Mesenchymal stem cell (in vitro differentiated cells and primary cell): Measurements from ENCODE around the gene ALDH6A1.

Source experiments
- DNase-seq: peaks from one replicate; pipeline ENCODE4 v3.0.0-alpha.2; 2013
- H2AFZ ChIP-seq: one replicate; pipeline ENCODE4 v1.6.1; 2013; ENCODE audit warnings: low read depth, mild to moderate bottlenecking, control low read depth, inconsistent platforms, low read length, moderate library complexity
- H2AK5ac ChIP-seq: 2 replicates; pipeline ENCODE4 v1.6.1; 2013; ENCODE audit warnings: low read length, moderate library complexity, mild to moderate bottlenecking, inconsistent platforms; ENCODE audit not compliant: severe bottlenecking
- H2BK120ac ChIP-seq: one replicate; pipeline ENCODE4 v1.6.1; 2013; ENCODE audit warnings: low read depth, mild to moderate bottlenecking, inconsistent platforms, low read length, moderate library complexity
- H2BK12ac ChIP-seq, 2 experiments: one replicate each; pipeline ENCODE4 v1.6.1; 2013; ENCODE audit warnings: inconsistent platforms in 2 of 2, low read length in 2 of 2, mild to moderate bottlenecking in 2 of 2, moderate library complexity in 2 of 2, control low read depth in 1 of 2
- H2BK15ac ChIP-seq: one replicate; pipeline ENCODE4 v1.6.1; 2013; ENCODE audit warnings: mild to moderate bottlenecking, low read depth, inconsistent platforms; ENCODE audit not compliant: poor library complexity, severe bottlenecking
- H2BK5ac ChIP-seq: 2 replicates; pipeline ENCODE4 v1.6.1; 2013; ENCODE audit warnings: low read depth, mild to moderate bottlenecking, low read length, control low read depth, inconsistent platforms; ENCODE audit not compliant: poor library complexity, severe bottlenecking
- H3K14ac ChIP-seq, 2 experiments: one replicate each; pipeline ENCODE4 v1.6.1; 2013; ENCODE audit warnings: inconsistent platforms in 2 of 2, low read length in 2 of 2, control low read depth in 1 of 2, mild to moderate bottlenecking in 1 of 2, moderate library complexity in 1 of 2
- H3K18ac ChIP-seq, 2 experiments: one replicate each; pipeline ENCODE4 v1.6.1; 2013; ENCODE audit warnings: inconsistent platforms in 2 of 2, low read length in 2 of 2, control low read depth in 1 of 2, low read depth in 1 of 2, mild to moderate bottlenecking in 1 of 2
- H3K23ac ChIP-seq, 2 experiments: one replicate each; pipeline ENCODE4 v1.6.1; 2013; ENCODE audit warnings: inconsistent platforms in 2 of 2, low read length in 2 of 2, mild to moderate bottlenecking in 2 of 2, moderate library complexity in 2 of 2, control low read depth in 1 of 2
- H3K27ac ChIP-seq: 2 replicates; pipeline ENCODE4 v1.5.1; 2013; ENCODE audit warnings: mild to moderate bottlenecking, moderate library complexity, low read length, control low read depth, inconsistent platforms; ENCODE audit not compliant: poor library complexity, severe bottlenecking
- H3K27me3 ChIP-seq, 2 experiments: 2 replicates each; pipeline versions ENCODE4 v1.6.1 to v1.7.0; 2013; ENCODE audit warnings: low read length in 2 of 2, mild to moderate bottlenecking in 2 of 2, moderate library complexity in 2 of 2, control low read depth in 1 of 2, inconsistent platforms in 1 of 2; ENCODE audit not compliant: control insufficient read depth in 1 of 2, insufficient read depth in 1 of 2
- H3K36me3 ChIP-seq, 2 experiments: 2 replicates each; pipeline versions ENCODE4 v1.6.1 to v1.7.0; 2013; ENCODE audit warnings: low read length in 2 of 2, control low read depth in 1 of 2, inconsistent platforms in 1 of 2, low read depth in 1 of 2, mild to moderate bottlenecking in 1 of 2; ENCODE audit not compliant: insufficient read depth in 2 of 2, control insufficient read depth in 1 of 2
- H3K4ac ChIP-seq, 2 experiments: one replicate each; pipeline ENCODE4 v1.6.1; 2013; ENCODE audit warnings: inconsistent platforms in 2 of 2, low read length in 2 of 2, mild to moderate bottlenecking in 2 of 2, moderate library complexity in 2 of 2, control low read depth in 1 of 2, low read depth in 1 of 2
- H3K4me1 ChIP-seq: 2 replicates; pipeline ENCODE4 v1.6.1; 2013; ENCODE audit warnings: low read depth, low read length, control low read depth; ENCODE audit not compliant: control insufficient read depth, insufficient read depth
- H3K4me2 ChIP-seq: 2 replicates; pipeline ENCODE4 v1.6.1; 2013; ENCODE audit warnings: low read length, mild to moderate bottlenecking, inconsistent platforms; ENCODE audit not compliant: poor library complexity, severe bottlenecking
- H3K4me3 ChIP-seq, 2 experiments: 2 replicates each; pipeline versions ENCODE4 v1.5.1 to v1.7.0; 2013; ENCODE audit warnings: low read length in 2 of 2, mild to moderate bottlenecking in 2 of 2, control low read depth in 1 of 2, low read depth in 1 of 2; ENCODE audit not compliant: insufficient read depth in 1 of 2
- H3K79me1 ChIP-seq: replicated peaks from 2 replicates; pipeline ENCODE4 v1.6.1; 2013; ENCODE audit warnings: mild to moderate bottlenecking, control low read depth, low read length, inconsistent platforms; ENCODE audit not compliant: poor library complexity, severe bottlenecking
- H3K9ac ChIP-seq: 2 replicates; pipeline ENCODE4 v1.7.0; 2013; ENCODE audit warnings: mild to moderate bottlenecking, low read length, moderate library complexity
- H3K9me3 ChIP-seq: 2 replicates; pipeline ENCODE4 v1.7.0; 2013; ENCODE audit warnings: mild to moderate bottlenecking, low read length; ENCODE audit not compliant: control insufficient read depth
- H4K8ac ChIP-seq: one replicate; pipeline ENCODE4 v1.6.1; 2013; ENCODE audit warnings: inconsistent platforms, mild to moderate bottlenecking, low read length, moderate library complexity
- H4K91ac ChIP-seq: one replicate; pipeline ENCODE4 v1.6.1; 2013; ENCODE audit warnings: mild to moderate bottlenecking, low read length, inconsistent platforms
- WGBS: methylation state at CpG from one replicate; pipeline ENCODE4 v1.1.7; 2013; ENCODE audit warnings: mixed read lengths; 5-methylcytosine and 5-hydroxymethylcytosine counted together

The ALDH6A1 gene

DNA sequence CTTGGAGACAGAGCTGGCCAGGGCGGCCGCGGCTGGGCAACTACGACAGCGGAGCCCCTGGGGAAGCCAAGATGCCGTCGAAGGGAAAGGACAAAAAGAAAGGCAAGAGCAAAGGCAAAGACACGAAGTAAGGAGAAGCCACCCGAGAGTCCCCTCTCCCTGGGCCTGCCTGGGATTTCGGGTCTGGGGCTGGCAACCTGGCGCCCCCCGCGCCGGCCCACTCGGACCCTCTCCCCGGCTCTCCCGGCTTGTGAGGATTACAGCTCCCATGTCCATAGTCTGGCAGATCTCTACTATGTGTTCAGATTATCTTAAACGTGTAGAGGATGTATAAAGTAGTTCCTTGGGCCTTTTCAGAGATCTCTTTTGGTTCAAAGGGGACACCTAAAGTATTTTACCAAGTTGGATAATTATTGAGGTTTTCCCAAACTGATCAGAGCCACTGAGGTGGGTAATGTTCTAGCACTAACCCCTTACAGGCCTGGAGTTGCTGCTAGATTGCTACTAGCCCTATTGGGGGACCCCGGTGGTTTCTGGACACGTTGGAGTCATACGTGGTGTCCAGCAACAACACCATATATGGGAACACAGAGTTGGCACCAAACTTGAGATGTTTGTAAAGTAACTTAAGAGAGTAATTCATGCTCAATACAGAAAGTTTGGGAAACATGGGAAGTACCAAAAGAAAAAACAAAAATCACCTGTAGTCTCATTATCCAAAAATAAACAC lies 64.7 kb downstream of the ALDH6A1 start:
- Histone ChIP-seq H3K14ac (peak overlapping the region in 1 of 2 experiments; percentile 64), H4K8ac (no peak overlapping the region), H3K27ac (peak overlapping the region; percentile 65), H2AK5ac (no peak overlapping the region), H2BK15ac (no peak overlapping the region), H3K79me1 (peaks cover 6% of the 10 kb centered on the region), H3K27me3 (no peaks in the 10 kb centered on the region), H2BK5ac (no peak overlapping the region), H3K18ac (peak overlapping the region in 1 of 2 experiments; percentile 34), H3K9ac (peak overlapping the region; percentile 100), H3K9me3 (no peaks in the 10 kb centered on the region), H3K36me3 (no peaks in the 10 kb centered on the region), H3K4me3 (peak overlapping the region; percentile 81 to 98), H2BK120ac (no peak overlapping the region), H4K91ac (no peak overlapping the region), H2AFZ (peak overlapping the region; percentile 86), H3K4me1 (peaks cover 8% of the 10 kb centered on the region), H3K4me2 (peak overlapping the region; percentile 92), H3K23ac (no peak overlapping the region), H2BK12ac (no peak overlapping the region), H3K4ac (peak overlapping the region in 1 of 2 experiments; percentile 64)
- DNase-seq: peak; percentile 74
- 4% methylated on average over 18 of the region's 21 CpGs for WGBS

DNA sequence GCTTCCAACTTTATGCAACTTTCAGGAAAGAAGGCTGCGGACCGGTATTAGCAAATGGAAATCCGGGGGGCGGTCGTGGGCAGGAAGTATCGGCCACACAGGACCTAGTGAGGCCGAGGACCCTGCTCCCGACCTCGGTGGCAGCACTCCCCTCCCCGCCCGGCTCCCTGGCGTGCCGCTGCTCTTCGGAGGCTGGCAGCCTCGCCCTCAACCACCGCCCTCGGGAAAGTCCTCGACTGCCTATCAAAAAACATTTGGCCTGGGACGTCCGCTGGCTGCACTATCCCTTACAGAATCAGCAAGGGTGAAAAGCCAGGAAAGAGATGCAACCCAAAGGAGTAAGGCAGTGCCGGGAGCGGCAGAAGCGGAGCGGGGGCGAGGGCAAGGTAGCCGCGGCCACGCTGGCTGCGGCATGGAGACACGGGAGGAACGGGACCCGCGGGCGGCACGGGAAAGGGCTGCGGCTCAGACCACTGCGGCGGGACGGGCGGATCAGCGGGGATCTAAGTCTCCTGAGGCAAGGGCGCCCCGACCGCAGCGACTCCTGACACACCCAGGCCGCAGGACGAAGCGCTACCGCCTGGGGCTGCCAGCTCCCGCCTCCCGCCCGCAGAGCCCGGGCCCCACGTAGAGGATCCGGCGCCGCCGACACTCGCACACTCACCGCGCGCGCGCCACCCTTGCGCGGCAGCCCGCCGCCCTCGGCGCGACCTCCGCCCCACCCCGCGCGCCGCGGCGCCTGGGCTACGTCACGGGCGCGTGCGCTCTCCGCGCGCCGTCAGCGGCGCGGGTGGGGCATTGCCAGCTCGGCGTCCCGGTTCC lies 65.5 kb downstream of the ALDH6A1 start, which contains the start of the genes BBOF1 and ENTPD5:
BBOF1 (plus strand) TSS at position 764 of the 822 bp plus-strand sequence. CDS start 130 bp downstream, outside the sequence.
ENTPD5 (minus strand) TSS at position 703 of the 822 bp plus-strand sequence. CDS start 31,186 bp downstream, outside the sequence.
- peak within 1 kb of the TSS; percentile 98 to 99 for H3K4ac ChIP-seq
- peak within 1 kb of the TSS in 1 of 2 experiments; percentile 97 for H3K14ac ChIP-seq
- H3K9me3 ChIP-seq: no peaks in the 10 kb centered on the region
- peaks cover 0 to 6% of the 10 kb centered on the region in 2 experiments for H3K36me3 ChIP-seq
- peak; percentile 89 for DNase-seq
- H4K91ac ChIP-seq: peak within 1 kb of the TSS; percentile 95
- H3K23ac ChIP-seq: peak within 1 kb of the TSS in 1 of 2 experiments; percentile 98
- H3K4me2 ChIP-seq: peak within 1 kb of the TSS; percentile 92
- peak within 1 kb of the TSS; percentile 39 for H2BK5ac ChIP-seq
- WGBS: under 1% methylated on average over 93 of the region's 93 CpGs
- H3K18ac ChIP-seq: peak within 1 kb of the TSS; percentile 95 to 97
- peak within 1 kb of the TSS; percentile 84 for H3K27ac ChIP-seq
- H4K8ac ChIP-seq: peak within 1 kb of the TSS; percentile 96
- peaks cover 10% of the 10 kb centered on the region for H3K4me1 ChIP-seq
- peak within 1 kb of the TSS; percentile 100 for H3K9ac ChIP-seq
- H3K4me3 ChIP-seq: peak within 1 kb of the TSS; percentile 81 to 98
- peak within 1 kb of the TSS; percentile 95 for H2AFZ ChIP-seq
- no peak within 1 kb of the TSS for H2AK5ac ChIP-seq
- peaks cover 6% of the 10 kb centered on the region for H3K79me1 ChIP-seq
- H3K27me3 ChIP-seq: no peaks in the 10 kb centered on the region
- H2BK15ac ChIP-seq: peak within 1 kb of the TSS; percentile 63
- H2BK120ac ChIP-seq: peak within 1 kb of the TSS; percentile 81
- peak within 1 kb of the TSS in 1 of 2 experiments; percentile 87 for H2BK12ac ChIP-seq

DNA sequence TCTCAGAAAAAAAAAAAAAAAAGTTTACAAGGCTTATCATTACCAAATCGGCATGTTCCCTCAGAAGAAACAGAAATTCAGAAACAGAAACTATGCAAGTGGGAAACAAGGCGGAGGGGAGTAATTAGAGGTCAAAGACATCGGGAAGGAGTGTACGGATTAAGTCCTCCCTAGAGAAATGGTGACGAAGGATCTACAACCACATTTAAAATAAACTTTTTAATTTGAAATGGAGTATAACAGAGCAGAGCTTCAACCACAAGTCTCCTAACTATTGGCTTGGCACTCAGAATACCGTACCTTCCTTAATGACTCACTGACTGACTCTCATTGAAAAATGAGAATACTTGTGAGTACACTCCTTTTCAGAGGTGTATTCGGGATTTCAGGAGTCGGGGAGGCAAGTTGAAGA lies 66.1 kb downstream of the ALDH6A1 start:
- H3K4me1 ChIP-seq: peaks cover 10% of the 10 kb centered on the region
- no peaks in the 10 kb centered on the region for H3K27me3 ChIP-seq

More for the DNA sequence above, 66.1 kb downstream of the ALDH6A1 start:
- Histone ChIP-seq H2BK120ac (no peak overlapping the region), H2BK5ac (no peak overlapping the region), H3K79me1 (peaks cover 6% of the 10 kb centered on the region), H3K4me2 (peak overlapping the region; percentile 85), H3K18ac (peak overlapping the region in 1 of 2 experiments; percentile 97), H3K27ac (peak overlapping the region; percentile 84), H2AK5ac (no peak overlapping the region), H3K14ac (no peak overlapping the region), H2BK12ac (no peak overlapping the region), H3K4me3 (peak overlapping the region in 1 of 2 experiments; percentile 98), H2BK15ac (no peak overlapping the region), H3K23ac (no peak overlapping the region), H3K9ac (peak overlapping the region; percentile 100), H4K91ac (no peak overlapping the region), H2AFZ (no peak overlapping the region), H4K8ac (no peak overlapping the region), H3K36me3 (peaks cover 0 to 12% of the 10 kb centered on the region in 2 experiments), H3K9me3 (no peaks in the 10 kb centered on the region), H3K4ac (no peak overlapping the region)
- DNase-seq: peak; percentile 76
- WGBS: 0% methylated on average over 2 of the region's 8 CpGs
